ENCODE results near the gene KLHL6. TPM values are rescaled to one million over a fixed set of nuclear protein-coding genes. Genes with fewer than 3 reads are reported as not detected.

KLHL6 gene
- polyA plus RNA-seq, 1 of the 3 experiments (the other 2 are of a cell fraction), result not detected

DNA sequence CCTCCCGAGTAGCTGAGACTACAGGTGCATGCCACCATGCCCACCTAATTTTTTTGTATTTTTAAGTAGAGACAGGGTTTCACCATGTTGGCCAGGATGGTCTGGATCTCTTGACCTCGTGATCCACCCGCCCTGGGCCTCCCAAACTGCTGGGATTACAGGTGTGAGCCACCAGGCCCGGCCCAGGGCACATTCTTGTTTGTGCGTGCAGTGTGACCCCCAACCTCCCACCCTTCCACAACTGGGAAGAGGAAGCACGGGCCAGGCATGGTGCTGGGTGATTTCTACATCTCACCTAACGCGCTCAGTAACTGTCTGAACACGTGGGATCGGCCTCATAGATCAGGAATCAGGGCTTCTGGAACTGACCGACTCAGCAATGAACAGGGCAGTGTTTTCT, 48.0 kb downstream of the KLHL6 start:
- no peaks in the 10 kb centered on the region for H3K36me3 ChIP-seq (replicated peaks in 1 of 2; ENCODE audit: control insufficient read depth in 1 of 2, insufficient read depth in 2 of 2, low read length in 1 of 2)
- no peaks in the 10 kb centered on the region for H3K9me3 ChIP-seq
- no peak overlapping the region for H3K4me2 ChIP-seq
- DNase-seq, result no peak
- H3K9ac ChIP-seq, result no peak overlapping the region
- no peaks in the 10 kb centered on the region for H3K4me1 ChIP-seq (ENCODE audit: control insufficient read depth in 1 of 2, insufficient read depth in 2 of 2, low read depth in 1 of 2, low read length in 1 of 2)
- no peaks in the 10 kb centered on the region for H3K9me2 ChIP-seq
- H3K4me3 ChIP-seq (ENCODE audit: low read depth in 2 of 2, low read length in 1 of 2), result no peak overlapping the region
- ChIA-PET CTCF (interaction anchor here (0.6 to 1.6 kb wide), 3 partner anchors 22 to 260 kb away, joined by 3 to 4 read pairs (median 3); no protein-coding TSS in a partner anchor), POLR2A (no interaction called here)
- 72% methylated on average over 11 of the region's 11 CpGs for WGBS (ENCODE audit: low lambda C conversion rate)
- H3K27ac ChIP-seq (ENCODE audit: low read depth in 2 of 2, low read length in 1 of 2), result no peak overlapping the region
- H3K79me2 ChIP-seq (ENCODE audit: insufficient read depth), result no peaks in the 10 kb centered on the region
- H3F3A ChIP-seq (replicated peaks; ENCODE audit: insufficient read depth), result no peaks in the 10 kb centered on the region
- TF ChIP-seq, protein P1, sequence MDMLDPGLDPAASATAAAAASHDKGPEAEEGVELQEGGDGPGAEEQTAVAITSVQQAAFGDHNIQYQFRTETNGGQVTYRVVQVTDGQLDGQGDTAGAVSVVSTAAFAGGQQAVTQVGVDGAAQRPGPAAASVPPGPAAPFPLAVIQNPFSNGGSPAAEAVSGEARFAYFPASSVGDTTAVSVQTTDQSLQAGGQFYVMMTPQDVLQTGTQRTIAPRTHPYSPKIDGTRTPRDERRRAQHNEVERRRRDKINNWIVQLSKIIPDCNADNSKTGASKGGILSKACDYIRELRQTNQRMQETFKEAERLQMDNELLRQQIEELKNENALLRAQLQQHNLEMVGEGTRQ (IDR thresholded peaks at IDR 0.05; ENCODE audit: borderline replicate concordance, low read depth, low read length), result no peak
- TF ChIP-seq FOXM1 (IDR thresholded peaks at IDR 0.05; ENCODE audit: low read depth) (no peak), RAD21 (IDR thresholded peaks at IDR 0.05; ENCODE audit: low read length) (no peak), TCF12 (IDR thresholded peaks at IDR 0.05) (no peak), RXRA (IDR thresholded peaks at IDR 0.05; ENCODE audit: borderline replicate concordance, low read depth) (no peak), TEAD4 (IDR thresholded peaks at IDR 0.05; ENCODE audit: borderline replicate concordance, insufficient read depth) (no peak), SIN3A (IDR thresholded peaks at IDR 0.05; ENCODE audit: borderline replicate concordance, low read depth, low read length) (no peak), FOSL2 (IDR thresholded peaks at IDR 0.05; ENCODE audit: borderline replicate concordance, low read depth) (no peak), MEF2A (IDR thresholded peaks at IDR 0.05; ENCODE audit: borderline replicate concordance, low read depth) (no peak), CHD2 (IDR thresholded peaks at IDR 0.05; ENCODE audit: low read length, partially characterized antibody) (no peak)
- TF ChIP-seq, protein P2, sequence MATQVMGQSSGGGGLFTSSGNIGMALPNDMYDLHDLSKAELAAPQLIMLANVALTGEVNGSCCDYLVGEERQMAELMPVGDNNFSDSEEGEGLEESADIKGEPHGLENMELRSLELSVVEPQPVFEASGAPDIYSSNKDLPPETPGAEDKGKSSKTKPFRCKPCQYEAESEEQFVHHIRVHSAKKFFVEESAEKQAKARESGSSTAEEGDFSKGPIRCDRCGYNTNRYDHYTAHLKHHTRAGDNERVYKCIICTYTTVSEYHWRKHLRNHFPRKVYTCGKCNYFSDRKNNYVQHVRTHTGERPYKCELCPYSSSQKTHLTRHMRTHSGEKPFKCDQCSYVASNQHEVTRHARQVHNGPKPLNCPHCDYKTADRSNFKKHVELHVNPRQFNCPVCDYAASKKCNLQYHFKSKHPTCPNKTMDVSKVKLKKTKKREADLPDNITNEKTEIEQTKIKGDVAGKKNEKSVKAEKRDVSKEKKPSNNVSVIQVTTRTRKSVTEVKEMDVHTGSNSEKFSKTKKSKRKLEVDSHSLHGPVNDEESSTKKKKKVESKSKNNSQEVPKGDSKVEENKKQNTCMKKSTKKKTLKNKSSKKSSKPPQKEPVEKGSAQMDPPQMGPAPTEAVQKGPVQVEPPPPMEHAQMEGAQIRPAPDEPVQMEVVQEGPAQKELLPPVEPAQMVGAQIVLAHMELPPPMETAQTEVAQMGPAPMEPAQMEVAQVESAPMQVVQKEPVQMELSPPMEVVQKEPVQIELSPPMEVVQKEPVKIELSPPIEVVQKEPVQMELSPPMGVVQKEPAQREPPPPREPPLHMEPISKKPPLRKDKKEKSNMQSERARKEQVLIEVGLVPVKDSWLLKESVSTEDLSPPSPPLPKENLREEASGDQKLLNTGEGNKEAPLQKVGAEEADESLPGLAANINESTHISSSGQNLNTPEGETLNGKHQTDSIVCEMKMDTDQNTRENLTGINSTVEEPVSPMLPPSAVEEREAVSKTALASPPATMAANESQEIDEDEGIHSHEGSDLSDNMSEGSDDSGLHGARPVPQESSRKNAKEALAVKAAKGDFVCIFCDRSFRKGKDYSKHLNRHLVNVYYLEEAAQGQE (IDR thresholded peaks at IDR 0.05; ENCODE audit: low read depth, low read length), result no peak
- TF ChIP-seq, protein P3, sequence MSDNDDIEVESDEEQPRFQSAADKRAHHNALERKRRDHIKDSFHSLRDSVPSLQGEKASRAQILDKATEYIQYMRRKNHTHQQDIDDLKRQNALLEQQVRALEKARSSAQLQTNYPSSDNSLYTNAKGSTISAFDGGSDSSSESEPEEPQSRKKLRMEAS (IDR thresholded peaks at IDR 0.05; ENCODE audit: low read depth), result no peak
- no peak overlapping the region for H2AFZ ChIP-seq (ENCODE audit: low read depth)
- H4K20me1 ChIP-seq (ENCODE audit: insufficient read depth), result no peaks in the 10 kb centered on the region
- H3K27me3 ChIP-seq (ENCODE audit: insufficient read depth), result no peaks in the 10 kb centered on the region

DNA sequence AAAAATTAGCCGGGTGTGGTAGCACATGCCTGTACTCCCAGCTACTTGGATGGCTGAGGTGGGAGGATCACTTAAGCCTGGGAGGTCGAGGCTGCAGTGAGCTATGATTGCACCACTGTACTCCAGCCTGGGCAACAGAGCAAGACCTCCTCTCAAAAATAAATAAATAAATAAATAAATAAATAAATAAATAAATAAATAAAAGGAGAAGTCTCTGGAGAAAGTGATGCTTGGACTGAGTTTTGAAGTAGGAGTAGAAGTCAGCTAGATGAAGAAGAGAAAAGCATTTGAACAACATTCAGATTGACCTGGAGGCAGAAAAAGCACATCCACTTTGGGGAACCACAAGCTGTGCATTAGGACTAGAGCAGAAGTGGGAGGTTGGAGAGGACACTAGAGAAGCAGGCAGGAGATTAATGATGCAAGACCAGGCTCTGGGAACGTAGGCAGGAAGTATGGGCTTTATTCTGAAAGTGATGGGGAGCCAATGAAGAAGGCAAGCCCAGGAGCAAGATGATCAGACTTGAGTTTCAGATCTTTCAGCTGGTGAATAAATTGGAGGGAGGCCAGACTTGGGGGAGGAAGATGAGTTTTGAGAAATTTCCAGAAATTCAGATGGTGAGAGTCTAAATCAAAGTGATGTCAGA, 48.7 kb downstream of the KLHL6 start:
- no peak overlapping the region for H3K4me2 ChIP-seq
- no peaks in the 10 kb centered on the region; the same call in 1 of the 2 replicates for H3K27me3 ChIP-seq (ENCODE audit: insufficient read depth)
- no peak overlapping the region for H3K27ac ChIP-seq (ENCODE audit: low read depth in 2 of 2, low read length in 1 of 2)
- no peaks in the 10 kb centered on the region for H3K9me2 ChIP-seq
- CTCF ChIA-PET, result interaction anchor here (0.6 to 1.6 kb wide), 4 partner anchors 21 to 260 kb away, joined by 3 to 4 read pairs (median 3); no protein-coding TSS in a partner anchor
- POLR2A ChIA-PET, result no interaction called here
- 25% methylated on average over 3 of the region's 3 CpGs for WGBS (ENCODE audit: low lambda C conversion rate)
- H3F3A ChIP-seq (replicated peaks; ENCODE audit: insufficient read depth), result no peaks in the 10 kb centered on the region
- no peak for DNase-seq
- no peak overlapping the region for H2AFZ ChIP-seq (ENCODE audit: low read depth)
- no peaks in the 10 kb centered on the region for H3K36me3 ChIP-seq (replicated peaks in 1 of 2; ENCODE audit: control insufficient read depth in 1 of 2, insufficient read depth in 2 of 2, low read length in 1 of 2)
- H4K20me1 ChIP-seq (ENCODE audit: insufficient read depth), result no peaks in the 10 kb centered on the region
- no peaks in the 10 kb centered on the region for H3K79me2 ChIP-seq (ENCODE audit: insufficient read depth)
- H3K4me3 ChIP-seq (ENCODE audit: low read depth in 2 of 2, low read length in 1 of 2), result no peak overlapping the region
- no peaks in the 10 kb centered on the region for H3K4me1 ChIP-seq (ENCODE audit: control insufficient read depth in 1 of 2, insufficient read depth in 2 of 2, low read depth in 1 of 2, low read length in 1 of 2)
- H3K9me3 ChIP-seq, result no peaks in the 10 kb centered on the region
- H3K9ac ChIP-seq, result no peak overlapping the region
- TF ChIP-seq EZH2phosphoT487 (IDR thresholded peaks at IDR 0.05; ENCODE audit: borderline replicate concordance, low read depth) (no peak), GABPA (IDR thresholded peaks at IDR 0.05; ENCODE audit: low read depth) (no peak), IRF3 (IDR thresholded peaks at IDR 0.05; ENCODE audit: low read depth, low read length) (no peak), RXRA (IDR thresholded peaks at IDR 0.05; ENCODE audit: borderline replicate concordance, low read depth) (no peak), NFIC (IDR thresholded peaks at IDR 0.05; ENCODE audit: borderline replicate concordance) (no peak), POLR2AphosphoS5 (IDR thresholded peaks at IDR 0.05; ENCODE audit: low read depth, low read length) (no peak), FOXJ3 (CRISPR knock-in tag; IDR thresholded peaks at IDR 0.05) (no peak), FOXM1 (IDR thresholded peaks at IDR 0.05; ENCODE audit: low read depth) (no peak)
- TF ChIP-seq, protein P4, sequence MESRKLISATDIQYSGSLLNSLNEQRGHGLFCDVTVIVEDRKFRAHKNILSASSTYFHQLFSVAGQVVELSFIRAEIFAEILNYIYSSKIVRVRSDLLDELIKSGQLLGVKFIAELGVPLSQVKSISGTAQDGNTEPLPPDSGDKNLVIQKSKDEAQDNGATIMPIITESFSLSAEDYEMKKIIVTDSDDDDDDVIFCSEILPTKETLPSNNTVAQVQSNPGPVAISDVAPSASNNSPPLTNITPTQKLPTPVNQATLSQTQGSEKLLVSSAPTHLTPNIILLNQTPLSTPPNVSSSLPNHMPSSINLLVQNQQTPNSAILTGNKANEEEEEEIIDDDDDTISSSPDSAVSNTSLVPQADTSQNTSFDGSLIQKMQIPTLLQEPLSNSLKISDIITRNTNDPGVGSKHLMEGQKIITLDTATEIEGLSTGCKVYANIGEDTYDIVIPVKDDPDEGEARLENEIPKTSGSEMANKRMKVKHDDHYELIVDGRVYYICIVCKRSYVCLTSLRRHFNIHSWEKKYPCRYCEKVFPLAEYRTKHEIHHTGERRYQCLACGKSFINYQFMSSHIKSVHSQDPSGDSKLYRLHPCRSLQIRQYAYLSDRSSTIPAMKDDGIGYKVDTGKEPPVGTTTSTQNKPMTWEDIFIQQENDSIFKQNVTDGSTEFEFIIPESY (IDR thresholded peaks at IDR 0.05; ENCODE audit: borderline replicate concordance, low read depth), result no peak

All from SK-N-SH (cell line).